Activated T-cell treated with anti-CD3 and anti-CD28 coated beads for 48 hours (primary cell): ENCODE data around the gene FUT8.

Experiments
- DNase-seq: peaks from one replicate; pipeline ENCODE4 v3.0.0-alpha.2; 2020; ENCODE audit warnings: low read depth

FUT8 gene

DNA sequence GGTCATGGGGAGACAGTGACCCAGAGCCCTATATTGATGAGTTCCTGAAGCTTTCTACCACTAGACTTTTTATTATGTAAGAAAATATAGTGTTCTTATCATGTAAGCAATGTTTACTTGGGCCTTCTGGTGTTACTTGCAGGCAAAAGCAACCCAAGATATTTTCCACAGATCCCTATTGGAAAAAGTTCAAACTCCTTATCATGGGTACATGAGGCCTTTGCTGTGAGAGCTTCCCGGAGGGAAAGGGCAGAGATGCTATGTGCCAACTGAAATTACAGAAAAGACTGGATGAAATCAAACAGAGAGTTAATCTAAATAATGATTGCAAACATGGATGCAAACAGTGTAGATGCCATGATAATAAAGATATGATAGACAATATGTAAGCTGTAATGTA is 361.5 kb downstream of the FUT8 start:
- DNase-seq, result no peak

DNA sequence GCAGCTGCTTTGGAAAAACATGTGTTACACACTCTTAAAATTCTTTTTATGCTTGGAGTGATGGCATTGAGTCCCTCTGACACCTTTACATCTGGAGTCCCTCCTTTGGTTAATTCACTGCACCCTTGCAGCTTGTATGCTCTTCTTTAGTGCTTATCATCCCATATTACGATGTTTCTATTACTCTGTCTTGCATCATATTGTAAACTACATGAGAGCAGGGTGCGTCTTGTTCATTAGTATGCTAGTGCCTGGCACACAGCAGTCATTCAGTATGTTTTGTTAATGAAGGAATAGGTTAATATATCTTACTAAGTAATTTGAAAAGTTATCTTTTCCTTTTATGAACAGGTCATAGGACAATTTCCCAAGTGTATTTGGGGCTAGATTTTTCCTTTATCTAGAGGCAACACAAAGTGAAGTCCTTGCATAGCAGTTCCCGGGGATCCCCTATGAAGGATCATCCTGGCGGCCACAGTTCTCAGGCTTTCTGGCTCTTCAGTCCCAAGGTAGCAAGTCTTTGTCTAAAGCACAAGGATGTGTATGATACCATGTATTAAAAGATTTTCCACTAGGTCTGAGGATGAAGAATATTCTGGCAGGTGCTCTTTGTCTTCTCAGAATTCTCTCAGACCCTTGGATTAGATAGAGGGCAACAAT is 363.8 kb downstream of the FUT8 start:
- no peak for DNase-seq

DNA sequence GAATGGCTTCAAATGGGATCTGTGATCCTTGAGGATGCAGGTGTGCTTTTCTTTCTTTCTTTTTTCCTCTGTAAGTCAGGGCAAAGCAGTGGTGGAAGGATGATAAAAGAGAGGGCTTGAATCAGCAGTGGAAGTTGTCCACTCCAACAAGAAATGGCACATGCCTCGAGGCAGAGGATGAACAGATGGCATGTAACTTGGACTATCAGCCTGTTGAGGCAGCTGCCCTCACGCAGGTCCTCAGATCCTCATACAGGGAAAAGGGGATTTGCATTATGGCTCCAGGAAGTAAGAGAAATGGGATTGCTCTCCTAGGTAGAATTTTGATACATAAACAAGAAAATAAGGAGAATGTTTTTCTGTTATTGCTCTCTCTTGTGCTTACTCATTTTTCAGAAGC is 368.0 kb downstream of the FUT8 start:
- no peak for DNase-seq

DNA sequence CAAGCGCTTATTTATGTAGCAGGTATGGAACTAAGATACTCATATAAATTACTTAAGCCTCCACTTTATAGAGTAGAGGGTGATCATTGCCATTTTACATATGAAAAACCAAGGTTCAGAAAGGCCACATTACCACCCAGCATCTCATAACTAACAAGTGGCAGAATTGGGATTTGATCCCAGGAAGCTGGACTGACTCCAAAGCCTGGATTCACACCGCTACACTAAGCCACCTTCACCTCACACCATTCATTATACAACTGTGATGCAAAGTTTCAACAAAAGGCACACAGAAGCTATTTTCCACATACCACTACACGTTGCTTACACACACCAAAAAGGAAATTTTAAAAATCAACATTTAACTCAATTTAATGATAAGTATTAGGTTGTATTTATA is 370.6 kb downstream of the FUT8 start:
- no peak for DNase-seq

DNA sequence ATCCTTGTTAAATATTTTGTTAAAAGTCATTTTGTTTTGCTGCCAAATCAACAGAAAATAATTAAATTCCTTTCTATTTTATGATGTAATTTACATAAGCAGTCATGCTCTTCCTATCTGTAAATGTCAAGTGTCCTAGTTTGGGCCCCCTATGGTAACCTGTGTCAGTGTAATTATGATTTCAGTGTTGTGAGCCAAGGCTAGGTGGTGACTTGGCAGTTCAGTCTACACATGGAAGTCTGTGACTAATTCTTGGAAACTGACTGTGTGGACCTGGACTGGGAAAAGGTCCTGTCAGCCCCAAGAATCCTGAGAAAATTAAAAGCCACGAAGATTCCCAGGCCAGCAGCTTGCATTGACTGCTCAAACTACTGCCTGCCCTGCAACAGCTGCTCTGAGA is 371.0 kb downstream of the FUT8 start:
- no peak for DNase-seq

DNA sequence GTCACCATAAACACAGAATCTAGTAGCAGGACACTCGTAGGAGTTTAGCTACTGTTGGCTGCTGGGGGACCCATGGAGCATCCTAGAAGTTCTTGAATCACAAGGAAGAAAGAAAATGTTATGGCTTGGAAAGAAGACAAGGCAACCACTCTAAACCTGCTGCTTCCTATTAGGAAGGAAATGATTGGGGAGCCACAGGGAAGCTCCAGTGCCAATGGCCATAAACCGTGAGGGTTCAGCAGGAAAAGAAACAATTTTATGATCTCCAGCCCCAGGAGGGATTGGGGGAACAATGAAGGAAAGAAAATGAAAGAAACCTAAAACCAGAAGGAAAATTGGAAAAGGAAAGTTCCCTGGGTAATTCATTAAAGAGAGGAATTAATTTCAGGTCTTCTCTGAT is 372.0 kb downstream of the FUT8 start:
- no peak for DNase-seq

DNA sequence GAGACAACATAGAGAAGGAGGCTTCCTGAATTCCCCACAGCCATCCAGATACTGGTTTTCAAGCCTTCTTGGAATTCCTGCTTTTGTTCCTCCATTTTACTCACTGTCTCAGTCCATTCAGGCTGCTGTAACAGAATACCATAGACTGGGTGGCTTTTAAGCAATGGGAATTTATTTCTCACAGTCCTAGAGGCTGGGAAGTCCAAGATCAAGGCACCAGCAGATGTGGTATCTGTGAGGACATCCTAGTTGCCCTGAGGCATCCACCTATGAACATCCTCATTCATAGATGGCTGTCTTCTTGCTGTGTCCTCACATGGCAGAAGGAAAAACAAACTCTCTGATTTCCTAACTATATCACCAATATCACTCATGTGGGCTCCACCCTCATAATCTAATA is 374.9 kb downstream of the FUT8 start:
- no peak for DNase-seq

DNA sequence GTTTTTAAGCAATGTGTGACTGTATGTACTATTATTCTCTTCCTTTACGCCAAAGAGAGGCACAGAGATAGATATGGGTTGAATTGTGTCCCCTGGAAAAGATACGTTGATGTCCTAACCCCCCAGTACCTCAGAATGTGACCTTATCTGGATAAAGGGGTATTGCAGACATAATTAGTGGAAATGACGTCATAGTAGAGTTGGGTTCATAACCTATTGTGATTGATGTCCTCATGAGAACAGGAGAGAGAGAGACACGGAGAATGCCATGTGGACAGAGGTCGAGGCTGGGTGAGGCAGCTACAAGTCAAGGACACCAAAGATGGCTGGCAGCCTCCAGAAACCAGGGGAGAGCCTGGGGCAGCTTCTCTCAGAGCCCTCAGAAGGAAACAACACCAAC is 376.3 kb downstream of the FUT8 start:
- DNase-seq, result no peak

DNA sequence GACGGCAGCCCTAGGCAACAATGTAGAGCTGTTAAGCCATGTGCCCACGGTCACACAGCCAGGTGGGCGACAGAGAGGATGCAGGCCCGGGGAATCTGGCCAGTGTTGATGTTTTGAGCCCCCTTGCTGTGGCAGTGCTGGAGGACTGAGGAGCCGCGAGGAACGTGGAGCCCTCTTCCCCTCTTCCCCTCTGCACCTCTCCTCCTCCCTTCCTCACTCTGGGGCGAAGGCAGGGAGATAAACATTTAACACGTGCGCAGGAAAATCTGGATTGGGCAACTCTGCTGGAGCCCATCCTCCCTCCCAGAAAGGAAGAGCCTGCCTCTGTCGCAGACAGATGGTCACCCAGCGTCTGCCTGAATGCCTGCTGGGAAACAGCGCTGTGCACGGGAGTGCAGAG is 376.8 kb downstream of the FUT8 start:
- DNase-seq, result no peak

DNA sequence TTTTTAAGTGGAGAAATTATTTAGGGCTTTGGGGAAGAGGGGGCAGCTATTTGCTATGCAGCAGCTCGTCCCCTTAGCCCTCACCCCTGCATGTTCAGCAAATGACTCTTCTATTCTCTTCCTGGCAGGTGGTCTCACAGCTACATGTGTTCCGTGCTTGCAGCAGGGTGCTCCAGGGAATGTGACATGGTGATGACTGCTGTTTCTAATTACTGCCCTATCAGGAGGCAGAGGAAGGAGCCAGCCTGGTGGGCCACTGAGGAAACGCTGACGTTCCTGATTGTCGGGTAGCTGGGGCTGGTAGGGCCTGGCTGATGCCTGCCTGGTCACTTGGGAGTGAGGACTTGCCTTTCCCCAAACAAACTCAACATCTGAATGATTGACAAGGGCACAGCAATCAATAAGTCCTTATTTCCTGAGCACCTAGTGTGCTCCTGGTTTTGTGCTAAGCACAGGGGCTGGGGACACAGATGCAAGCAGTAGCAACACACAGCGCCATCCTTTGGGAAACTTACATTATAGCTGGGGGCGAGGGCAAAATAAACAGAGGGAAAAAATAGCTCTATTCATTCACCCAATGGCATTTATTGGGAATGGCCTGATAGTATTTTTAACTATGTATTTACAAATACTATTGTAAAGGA is 377.8 kb downstream of the FUT8 start:
- DNase-seq, result no peak

DNA sequence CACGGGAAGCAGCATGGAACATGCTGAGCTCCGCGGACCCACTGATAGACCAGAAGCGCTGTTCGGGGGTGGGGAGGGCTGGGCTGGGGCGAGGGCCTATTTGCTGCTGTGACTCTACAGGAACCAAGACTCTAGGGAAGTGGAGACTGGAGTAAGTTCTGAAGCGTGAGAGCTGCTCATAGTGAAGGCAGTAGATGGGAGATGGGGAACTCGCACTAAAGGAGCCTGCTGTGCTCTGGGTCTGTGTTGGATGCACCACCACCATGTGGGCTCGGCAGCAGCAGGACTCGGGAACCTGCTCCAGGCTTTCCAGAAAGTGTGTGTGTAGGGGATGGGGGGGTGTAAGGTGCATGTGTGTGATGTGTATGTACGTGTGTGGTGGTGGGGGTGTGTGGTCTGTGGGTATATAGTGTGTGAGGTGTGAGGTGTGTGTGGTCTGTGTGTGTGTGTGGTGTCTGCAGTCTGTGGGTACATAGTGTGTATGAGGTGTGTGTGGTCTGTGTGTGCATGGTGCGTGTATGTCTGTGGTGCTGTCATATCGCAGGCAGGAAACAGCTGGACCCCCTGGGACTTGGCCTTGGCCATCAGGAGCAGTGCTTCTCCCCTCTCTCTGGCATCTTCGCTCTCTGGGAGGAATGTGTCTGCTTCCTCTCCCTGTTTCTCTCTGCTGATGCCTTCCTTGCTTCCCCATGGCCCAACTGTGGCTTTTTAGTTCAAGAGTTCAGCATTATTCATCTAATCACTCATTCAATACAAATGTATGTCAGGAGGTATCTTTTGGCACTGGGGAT is 378.9 kb downstream of the FUT8 start:
- DNase-seq, result no peak

DNA sequence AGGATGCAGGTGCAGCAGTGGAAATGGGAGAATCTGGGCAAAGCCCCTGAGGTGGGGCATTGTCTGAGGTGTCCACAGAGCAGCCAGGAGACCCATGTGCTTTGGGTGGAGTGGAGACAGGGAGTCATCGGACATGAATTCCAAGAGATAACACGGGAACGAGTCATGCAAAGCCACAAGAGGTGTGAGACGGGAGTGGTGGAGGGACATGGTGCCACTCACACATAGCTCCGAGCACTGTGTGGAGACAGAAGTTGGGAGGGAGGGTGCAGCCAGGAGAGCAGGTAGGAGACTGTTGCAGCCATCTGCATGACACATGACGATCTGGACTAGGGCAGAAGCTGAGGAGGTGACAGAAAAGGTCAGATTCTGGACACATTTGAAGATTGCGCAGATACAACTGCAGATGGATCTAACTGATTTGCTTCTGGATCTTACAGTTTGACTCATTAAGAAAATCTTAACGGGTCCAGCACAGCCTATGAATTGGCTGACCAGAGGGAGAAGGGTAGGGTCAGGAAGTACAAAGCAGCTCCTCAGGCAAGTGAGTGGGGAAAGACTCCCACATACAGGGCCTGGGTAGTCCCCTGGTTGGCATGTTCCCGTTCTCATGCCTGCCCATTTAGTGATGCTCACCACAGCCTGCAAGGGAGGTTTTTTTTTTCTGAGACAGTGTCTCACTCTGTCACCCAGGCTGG is 379.8 kb downstream of the FUT8 start:
- no peak for DNase-seq
